GM12801 (cell line): Measurements from ENCODE around the gene P4HTM.

Source experiments
- CTCF ChIP-seq: IDR thresholded peaks from one replicate; pipeline ENCODE4 v1.5.1; 2011; ENCODE audit warnings: control low read depth; ENCODE audit not compliant: insufficient read length; ENCODE audit errors: extremely low read depth

The P4HTM gene

GRCh38 chr3:48970586-48970985 lies 19.5 kb upstream of the P4HTM start:
- TF ChIP-seq CTCF: no peak

- no peak for TF ChIP-seq CTCF
These were observed 15.8 kb upstream of the P4HTM start for GRCh38 chr3:48974076-48974864.

GRCh38 chr3:48979451-48979850 lies 10.6 kb upstream of the P4HTM start:
- no peak for TF ChIP-seq CTCF

GRCh38 chr3:48980295-48980694 lies 9.7 kb upstream of the P4HTM start:
- TF ChIP-seq CTCF: no peak

GRCh38 chr3:48982016-48982415 lies 8.0 kb upstream of the P4HTM start:
- TF ChIP-seq CTCF: no peak

GRCh38 chr3:48982686-48983085 lies 7.4 kb upstream of the P4HTM start:
- TF ChIP-seq CTCF: no peak

- no peak for TF ChIP-seq CTCF
These were observed 6.9 kb upstream of the P4HTM start for GRCh38 chr3:48983096-48983495.

GRCh38 chr3:48984663-48985062 lies 5.4 kb upstream of the P4HTM start:
- TF ChIP-seq CTCF: no peak
